ENCODE measurements around the gene EDDM13. TPM values are rescaled to one million over a fixed set of nuclear protein-coding genes. Genes with fewer than 3 reads are reported as not detected.

The EDDM13 gene
- total and polyA plus RNA-seq, 2 of the 13 experiments (the other 11 are each of a cell fraction or from before 2014, with no cell fraction given) = not detected

GRCh38 chr19:56314381-56315076 lies 42.0 kb downstream of the EDDM13 start, which contains the start of gene ZSCAN5A (continued):
- TF ChIP-seq ELF1 (CRISPR knock-in tag; IDR thresholded peaks at IDR 0.05) = peak; percentile 81
- peak; percentile 19; the same call in 1 of the 2 replicates for TF ChIP-seq ELF3 (CRISPR knock-in tag; IDR thresholded peaks at IDR 0.05)
- TF ChIP-seq SNAPC4 (CRISPR knock-in tag; IDR thresholded peaks at IDR 0.05) = peak; percentile 98
- TF ChIP-seq DPF2 (CRISPR knock-in tag; IDR thresholded peaks at IDR 0.05; ENCODE audit: borderline replicate concordance, low read depth) = no peak
- no peak for TF ChIP-seq FOSL1 (CRISPR knock-in tag; IDR thresholded peaks at IDR 0.05; ENCODE audit: borderline replicate concordance)
- TF ChIP-seq PHF21A (CRISPR knock-in tag; IDR thresholded peaks at IDR 0.05) = no peak
- no peak; the same call in 1 of the 2 replicates for TF ChIP-seq RXRA (CRISPR knock-in tag; IDR thresholded peaks at IDR 0.05)
- no peak for TF ChIP-seq ZNF256 (CRISPR knock-in tag; conservative IDR thresholded peaks at IDR 0.05)
- no peak for TF ChIP-seq JARID2 (CRISPR knock-in tag; IDR thresholded peaks at IDR 0.05; ENCODE audit: insufficient replicate concordance)
- peak; percentile 66; the same call in 1 of the 2 replicates for TF ChIP-seq ZSCAN21 (CRISPR knock-in tag; IDR thresholded peaks at IDR 0.05; ENCODE audit: borderline replicate concordance)
- no peak for TF ChIP-seq ZNF281 (CRISPR knock-in tag; IDR thresholded peaks at IDR 0.05; ENCODE audit: borderline replicate concordance)
- no peak for TF ChIP-seq ELK4 (CRISPR knock-in tag; IDR thresholded peaks at IDR 0.05; ENCODE audit: borderline replicate concordance)
- no peak for TF ChIP-seq HHEX (CRISPR knock-in tag; IDR thresholded peaks at IDR 0.05)
- no peak for TF ChIP-seq ZNF230 (CRISPR knock-in tag; IDR thresholded peaks at IDR 0.05)
- TF ChIP-seq ZSCAN31 (CRISPR knock-in tag; IDR thresholded peaks at IDR 0.05; ENCODE audit: low read depth) = no peak
- TF ChIP-seq ZNF225 (CRISPR knock-in tag; IDR thresholded peaks at IDR 0.05) = 0 out of 2 replicates have a peak, but pooled peaks have one; percentile 24
- no peak; the same call in 1 of the 2 replicates for TF ChIP-seq ZBTB3 (CRISPR knock-in tag; IDR thresholded peaks at IDR 0.05; ENCODE audit: borderline replicate concordance, low read depth)
- no peak for TF ChIP-seq ZXDC (CRISPR knock-in tag; IDR thresholded peaks at IDR 0.05)
